K562 (cell line): ENCODE data around the gene PREX1. TPM values are rescaled to one million over a fixed set of nuclear protein-coding genes. Genes with fewer than 3 reads are reported as not detected.

ENCODE experiments used
- ATAC-seq: fragments of 200-7000 bp; cut with Tn5 transposase; 3 replicates; pipeline ENCODE4 v1.9.1; 2020; ENCODE audit warnings: moderate library complexity
- BruUV-seq: library from RNA; stranded (reverse); fragments of 400-500 nt; replicated peaks from 2 replicates; lab custom pipeline; 2021; lab: Mats Ljungman, UMichigan
- CTCF ChIA-PET: fragments of 300-600 bp; formaldehyde crosslinking; extraction: SDS; loops from one replicate; lab custom pipeline; 2021; ENCODE audit warnings: low intra/inter-chr PET ratio; lab: Yijun Ruan, JAX
- POLR2A ChIA-PET: fragments of 300-600, 350-650 bp; sonication (Branson Sonifier 250); formaldehyde crosslinking; extraction: SDS; loops from one replicate; lab custom pipeline; 2021; ENCODE audit warnings: antibody characterized with exemption, inconsistent platforms; lab: Yijun Ruan, JAX
- DNase-seq, 4 experiments: peaks; one replicate each; pipeline versions ENCODE4 v3.0.0 to v3.0.0-alpha.2; 2011 to 2018; ENCODE audit warnings: low spot score in 3 of 4, mixed read lengths in 3 of 4; ENCODE audit errors: extremely low read depth in 1 of 4
- FAIRE-seq: peaks from 2 replicates; lab custom pipeline; 2011; peaks lifted over from hg19 to GRCh38; lab: Jason Lieb, UNC
- H2AFZ ChIP-seq: 2 replicates; pipeline ENCODE4 v1.6.0; 2011; ENCODE audit warnings: low read depth, low read length, control low read depth, inconsistent platforms
- H3K27ac ChIP-seq: fragments of 200-600 bp; 3 replicates; pipeline ENCODE4 v1.8.0; 2011; ENCODE audit warnings: low read depth, mild to moderate bottlenecking, control low read depth, inconsistent platforms, low read length, moderate library complexity, mixed read lengths; ENCODE audit errors: extremely low read depth
- H3K27me3 ChIP-seq, 2 experiments: fragments of 300-600 bp in 1 of 2; 2 replicates in 1 of 2; 3 replicates in 1 of 2; pipeline versions ENCODE4 v1.6.0 to v1.8.0; 2011; ENCODE audit warnings: inconsistent platforms in 2 of 2, low read length in 2 of 2, mild to moderate bottlenecking in 1 of 2, mixed read lengths in 1 of 2, moderate library complexity in 1 of 2; ENCODE audit not compliant: control insufficient read depth in 2 of 2, insufficient read depth in 2 of 2
- H3K36me3 ChIP-seq: fragments of 300-600 bp; 3 replicates; pipeline ENCODE4 v1.8.0; 2011; ENCODE audit warnings: mild to moderate bottlenecking, low read length, inconsistent platforms; ENCODE audit not compliant: control insufficient read depth, insufficient read depth
- H3K4me1 ChIP-seq, 2 experiments: fragments of 200-600 bp in 1 of 2; replicated peaks in 1 of 2; 2 replicates in 1 of 2; 3 replicates in 1 of 2; pipeline versions ENCODE4 v1.5.1 to v1.8.0; 2011; ENCODE audit warnings: inconsistent platforms in 2 of 2, low read length in 2 of 2, mild to moderate bottlenecking in 1 of 2, mixed read lengths in 1 of 2, moderate library complexity in 1 of 2; ENCODE audit not compliant: control insufficient read depth in 2 of 2, insufficient read depth in 2 of 2
- H3K4me2 ChIP-seq: 2 replicates; pipeline ENCODE4 v1.6.1; 2011; ENCODE audit warnings: low read length, control low read depth, inconsistent platforms, mixed read lengths; ENCODE audit not compliant: insufficient read depth
- H3K4me3 ChIP-seq: fragments of 200-600 bp; sonication (generic), shearing (Covaris generic); 2 replicates; pipeline ENCODE4 v1.5.1; 2016; ENCODE audit warnings: control low read depth, inconsistent platforms
- H3K79me2 ChIP-seq: fragments of 200-600 bp; 3 replicates; pipeline ENCODE4 v1.8.0; 2011; ENCODE audit warnings: low read length, inconsistent platforms; ENCODE audit not compliant: control insufficient read depth, insufficient read depth
- H3K9ac ChIP-seq, 2 experiments: 2 replicates each; pipeline versions ENCODE4 v1.6.0 to v1.6.1; 2011; ENCODE audit warnings: low read depth in 2 of 2, low read length in 2 of 2, control low read depth in 1 of 2, inconsistent platforms in 1 of 2, mild to moderate bottlenecking in 1 of 2, mixed read lengths in 1 of 2; ENCODE audit not compliant: insufficient read depth in 1 of 2
- H3K9me1 ChIP-seq: one replicate; pipeline ENCODE4 v1.6.0; 2011; ENCODE audit warnings: inconsistent platforms, mild to moderate bottlenecking, low read length, moderate library complexity; ENCODE audit not compliant: control insufficient read depth, insufficient read depth
- H3K9me3 ChIP-seq: replicated peaks from 2 replicates; pipeline ENCODE4 v1.5.1; 2011; ENCODE audit warnings: low read depth, low read length, inconsistent platforms; ENCODE audit not compliant: control insufficient read depth, insufficient read depth
- H4K20me1 ChIP-seq: replicated peaks from 2 replicates; pipeline ENCODE4 v1.6.1; 2011; ENCODE audit warnings: low read length, inconsistent platforms, mixed read lengths; ENCODE audit not compliant: control insufficient read depth, insufficient read depth
- CBFA2T3 ChIP-seq: fragments of 450-650 bp; IDR thresholded peaks from 2 replicates; pipeline ENCODE4 v1.6.1; 2017
- ESRRA ChIP-seq: fragments of 450-650 bp; IDR thresholded peaks from 2 replicates; pipeline ENCODE4 v1.6.1; 2014; ENCODE audit warnings: low read depth, mild to moderate bottlenecking, moderate library complexity, borderline replicate concordance
- GABPB1 ChIP-seq: sonication (generic); formaldehyde crosslinking; IDR thresholded peaks from 2 replicates; pipeline ENCODE4 v1.8.0; 2022; ENCODE audit warnings: mild to moderate bottlenecking, missing genetic modification reagents
- GTF2F1 ChIP-seq: IDR thresholded peaks from 2 replicates; pipeline ENCODE4 v1.6.1; 2011; ENCODE audit warnings: low read depth, low read length, improper control_type of control experiment
- KDM2B ChIP-seq: fragments of 250-450 bp; sonication (Bioruptor Pico); IDR thresholded peaks from 2 replicates; pipeline ENCODE4 v1.8.0; 2021; ENCODE audit warnings: mild to moderate bottlenecking, moderate library complexity
- TBL1XR1 ChIP-seq, 2 experiments: IDR thresholded peaks; 2 replicates each; pipeline ENCODE4 v1.6.1; 2012; ENCODE audit warnings: improper control_type of control experiment in 2 of 2, low read length in 2 of 2, mild to moderate bottlenecking in 1 of 2
- ZNF121 ChIP-seq: sonication (generic); formaldehyde crosslinking; conservative IDR thresholded peaks from 2 replicates; pipeline ENCODE4 v1.8.0; 2022; ENCODE audit warnings: missing genetic modification reagents
- ZNF134 ChIP-seq: fragments of 250-450 bp; sonication (Bioruptor Pico); conservative IDR thresholded peaks from 2 replicates; pipeline ENCODE4 v1.4.0; 2020
- ZNF224 ChIP-seq: sonication (generic); formaldehyde crosslinking; IDR thresholded peaks from 2 replicates; pipeline ENCODE4 v1.8.0; 2022; ENCODE audit warnings: mild to moderate bottlenecking, missing genetic modification reagents
- WGBS: fragments of 100-300 bp; shearing (Covaris generic); methylation state at CpG from one replicate; pipeline ENCODE4 v1.1.6; 2016; ENCODE audit warnings: low coverage, mixed read lengths; ENCODE audit not compliant: insufficient coverage; ENCODE audit errors: missing lambda C conversion rate; 5-methylcytosine and 5-hydroxymethylcytosine counted together
- in situ Hi-C: fragments of 300-500 bp; cut with MboI; formaldehyde crosslinking; loops from 4 replicates; pipeline ENCODE4 v1.15.0; 2018; ENCODE audit warnings: inconsistent platforms, mixed read lengths
- intact Hi-C: fragments of 100-400 bp; cut with micrococcal nuclease; formaldehyde crosslinking; loops from 2 replicates; pipeline ENCODE4 v1.14.2; 2022
- polyA plus RNA-seq, 8 experiments: library from polyadenylated mRNA; depleted of rRNA in 4 of 8; stranded (reverse) in 5 of 8; unstranded in 3 of 8; fragments of >200 nt; fragmentation: Nextera tagmentation in 2 of 8; fragmentation: Illumina TruSeq in 1 of 8; extraction: Ambion mirVana in 2 of 8; extraction: Trizol in 1 of 8; gene quantifications; 2 replicates each; pipeline versions ENCODE4 v1.2.1 to v1.2.3, GENCODE V29; 2011 to 2014; ENCODE audit warnings: inconsistent platforms in 1 of 8, missing spikeins in 1 of 8
- total RNA-seq, 7 experiments: library from RNA; depleted of rRNA in 6 of 7; stranded (reverse); fragments of >200 nt in 6 of 7; fragmentation: Illumina TruSeq in 2 of 7; extraction: Trizol in 2 of 7; gene quantifications; 2 replicates each; pipeline versions ENCODE4 v1.2.1 to v1.2.3, GENCODE V29; 2011 to 2021; ENCODE audit warnings: low replicate concordance in 1 of 7
- TF ChIP-seq, protein P1 (sequence below): fragments of 250-450 bp; sonication (Bioruptor Pico); IDR thresholded peaks from 2 replicates; pipeline ENCODE4 v1.8.0; 2021; ENCODE audit warnings: borderline replicate concordance, mild to moderate bottlenecking, moderate library complexity; ENCODE audit not compliant: poor library complexity, severe bottlenecking
- TF ChIP-seq, protein P2 (sequence below): sonication (generic); formaldehyde crosslinking; IDR thresholded peaks from 2 replicates; pipeline ENCODE4 v1.8.0; 2023; ENCODE audit warnings: mild to moderate bottlenecking, missing genetic modification reagents

The PREX1 gene
- total and polyA plus RNA-seq, 9 of the 15 experiments (the other 6 are each of a cell fraction or from before 2014, with no cell fraction given): 0.37 to 10.4 (median 4.8) TPM

DNA sequence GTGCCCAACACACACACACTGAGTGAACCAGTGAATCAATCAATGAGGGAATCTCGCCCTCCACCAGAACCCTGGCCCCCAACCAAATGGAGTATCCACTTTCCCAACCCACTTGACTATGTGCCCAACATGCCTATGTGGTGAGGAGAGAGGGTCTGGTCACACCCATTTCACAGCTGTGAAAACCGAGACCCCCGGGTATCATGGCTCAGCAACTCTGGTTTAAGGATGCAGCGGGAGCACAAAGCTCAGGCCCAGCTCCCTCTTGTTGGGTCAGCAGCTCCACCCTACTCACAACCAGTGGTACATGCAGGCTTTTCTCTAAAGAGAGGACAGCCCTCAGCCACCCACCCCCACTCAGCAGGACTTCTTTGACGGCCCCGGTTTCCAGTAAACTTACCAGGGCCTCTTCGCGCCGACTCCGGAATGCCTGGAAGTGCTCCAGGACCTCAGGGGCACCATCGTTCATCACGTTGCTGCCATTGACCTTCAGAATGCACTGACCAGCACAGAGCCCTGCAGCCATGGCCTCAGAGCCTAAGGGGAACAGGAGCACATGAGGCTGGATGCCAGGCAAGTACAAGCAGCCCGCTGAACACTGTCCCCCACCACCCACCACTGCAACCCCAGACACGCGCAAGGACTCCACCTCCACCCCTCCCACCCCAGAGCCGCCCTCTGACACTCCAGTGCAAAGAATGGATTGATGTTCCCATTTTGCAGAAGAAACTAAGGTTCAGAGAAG, 174.7 kb downstream of the PREX1 start:
- FAIRE-seq (no peak), DNase-seq (no peak)
- Histone ChIP-seq H3K27me3 (no peaks in the 10 kb centered on the region), H3K27ac (no peak overlapping the region), H4K20me1 (peaks cover 10% of the 10 kb centered on the region; the same call in 1 of the 2 replicates), H2AFZ (no peak overlapping the region), H3K36me3 (peaks cover 5% of the 10 kb centered on the region; the same call in 1 of the 3 replicates), H3K4me3 (no peak overlapping the region), H3K9me1 (no peaks in the 10 kb centered on the region), H3K9ac (peak overlapping the region in 1 of 2 experiments; percentile 29; a peak in 1 of 4 replicates), H3K4me1 (peaks cover 0 to 13% of the 10 kb centered on the region in 2 experiments; a peak in 1 of 5 replicates), H3K4me2 (no peak overlapping the region)
- in situ Hi-C loops: no loop called here
- CTCF ChIA-PET: no interaction called here
- WGBS: 50% methylated on average over 14 of the region's 16 CpGs
- POLR2A ChIA-PET: no interaction called here
- no TSS peak for BruUV-seq
- TF ChIP-seq CBFA2T3: no peak
- no peak for TF ChIP-seq GABPB1 (CRISPR knock-in tag)
- TF ChIP-seq ZNF121 (CRISPR knock-in tag): no peak
- TF ChIP-seq ESRRA: no peak
- TF ChIP-seq, protein P1, sequence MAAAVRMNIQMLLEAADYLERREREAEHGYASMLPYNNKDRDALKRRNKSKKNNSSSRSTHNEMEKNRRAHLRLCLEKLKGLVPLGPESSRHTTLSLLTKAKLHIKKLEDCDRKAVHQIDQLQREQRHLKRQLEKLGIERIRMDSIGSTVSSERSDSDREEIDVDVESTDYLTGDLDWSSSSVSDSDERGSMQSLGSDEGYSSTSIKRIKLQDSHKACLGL (CRISPR knock-in tag): no peak
- no peak for TF ChIP-seq GTF2F1
- no peak for TF ChIP-seq KDM2B (CRISPR knock-in tag)
- TF ChIP-seq TBL1XR1 (IDR thresholded peaks at IDR 0.05; ENCODE audit: low read length in 2 of 2): no peak
- TF ChIP-seq, protein P2, sequence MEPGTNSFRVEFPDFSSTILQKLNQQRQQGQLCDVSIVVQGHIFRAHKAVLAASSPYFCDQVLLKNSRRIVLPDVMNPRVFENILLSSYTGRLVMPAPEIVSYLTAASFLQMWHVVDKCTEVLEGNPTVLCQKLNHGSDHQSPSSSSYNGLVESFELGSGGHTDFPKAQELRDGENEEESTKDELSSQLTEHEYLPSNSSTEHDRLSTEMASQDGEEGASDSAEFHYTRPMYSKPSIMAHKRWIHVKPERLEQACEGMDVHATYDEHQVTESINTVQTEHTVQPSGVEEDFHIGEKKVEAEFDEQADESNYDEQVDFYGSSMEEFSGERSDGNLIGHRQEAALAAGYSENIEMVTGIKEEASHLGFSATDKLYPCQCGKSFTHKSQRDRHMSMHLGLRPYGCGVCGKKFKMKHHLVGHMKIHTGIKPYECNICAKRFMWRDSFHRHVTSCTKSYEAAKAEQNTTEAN (CRISPR knock-in tag): no peak
- no peak for TF ChIP-seq ZNF224 (CRISPR knock-in tag)
- TF ChIP-seq ZNF134 (CRISPR knock-in tag): no peak
- TF ChIP-seq, all 486 proteins: peak for 0
- no peak for ATAC-seq
- intact Hi-C loops: no loop called here
- H3K79me2 ChIP-seq: no peaks in the 10 kb centered on the region
- no peaks in the 10 kb centered on the region for H3K9me3 ChIP-seq
